Brain microvascular endothelial cell (primary cell): ENCODE results near the gene TYK2.

ENCODE experiments used
- DNase-seq: peaks from one replicate; pipeline ENCODE4 v3.0.0-alpha.2; 2020
- H3K27ac ChIP-seq: fragments of 250-450 bp; sonication (Bioruptor Pico); 2 replicates; pipeline ENCODE4 v1.5.1; 2020; ENCODE audit warnings: mild to moderate bottlenecking, moderate library complexity
- H3K27me3 ChIP-seq: fragments of 250-450 bp; sonication (Bioruptor Pico); replicated peaks from 2 replicates; pipeline ENCODE4 v1.5.1; 2020; ENCODE audit warnings: mild to moderate bottlenecking
- H3K36me3 ChIP-seq: fragments of 250-450 bp; sonication (Bioruptor Pico); replicated peaks from 2 replicates; pipeline ENCODE4 v1.5.1; 2020; ENCODE audit warnings: mild to moderate bottlenecking
- H3K4me3 ChIP-seq: 2 replicates; pipeline ENCODE4 v1.5.1; 2011; ENCODE audit warnings: low read depth, mild to moderate bottlenecking, control low read depth, low read length, moderate library complexity
- CTCF ChIP-seq: IDR thresholded peaks from 2 replicates; pipeline ENCODE4 v1.5.1; 2011; ENCODE audit warnings: low read depth, mild to moderate bottlenecking, moderate library complexity, low read length, control low read depth, inconsistent platforms; ENCODE audit errors: missing control alignments
- in situ Hi-C: cut with HindIII; loops from 2 replicates; pipeline ENCODE4 v1.10.0; 2017; ENCODE audit warnings: low sequenced_read_pairs, low pct_ligation_motif_present

The TYK2 gene

GRCh38 chr19:10418485-10419199, 38.3 kb upstream of the TYK2 start:
- Histone ChIP-seq H3K27ac (no peak overlapping the region), H3K4me3 (peak overlapping the region; percentile 57), H3K36me3 (no peaks in the 10 kb centered on the region), H3K27me3 (no peaks in the 10 kb centered on the region)
- peak; percentile 35 for TF ChIP-seq CTCF
- in situ Hi-C loops: no loop called here
- no peak for DNase-seq

GRCh38 chr19:10418235-10418484, 37.8 kb upstream of the TYK2 start:
- Histone ChIP-seq H3K36me3 (no peaks in the 10 kb centered on the region), H3K27ac (no peak overlapping the region), H3K27me3 (no peaks in the 10 kb centered on the region), H3K4me3 (no peak overlapping the region)
- DNase-seq: no peak
- TF ChIP-seq CTCF: no peak
- in situ Hi-C loops: no loop called here

- no peak overlapping the region for H3K27ac ChIP-seq
- no peak for TF ChIP-seq CTCF
- no peak for DNase-seq
- no peak overlapping the region for H3K4me3 ChIP-seq
- no peaks in the 10 kb centered on the region for H3K36me3 ChIP-seq
- in situ Hi-C loops: no loop called here
- H3K27me3 ChIP-seq: no peaks in the 10 kb centered on the region
Measured at GRCh38 chr19:10417541-10418234, 37.3 kb upstream of the TYK2 start.

- H3K27me3 ChIP-seq: no peaks in the 10 kb centered on the region
- DNase-seq: peak; percentile 80
Measured at GRCh38 chr19:10416380-10417257, 36.2 kb upstream of the TYK2 start.

GRCh38 chr19:10416083-10416379, 35.7 kb upstream of the TYK2 start:
- in situ Hi-C loops: no loop called here
- no peak overlapping the region for H3K27ac ChIP-seq

More at GRCh38 chr19:10416380-10417257, 36.2 kb upstream of the TYK2 start:
- peak; percentile 72 for TF ChIP-seq CTCF
- no peaks in the 10 kb centered on the region for H3K36me3 ChIP-seq
- no peak overlapping the region for H3K27ac ChIP-seq
- H3K4me3 ChIP-seq: peak overlapping the region; percentile 64
- in situ Hi-C loops: no loop called here

More at GRCh38 chr19:10416083-10416379, 35.7 kb upstream of the TYK2 start:
- no peak for DNase-seq
- no peak for TF ChIP-seq CTCF
- Histone ChIP-seq H3K4me3 (peak overlapping the region; percentile 64), H3K36me3 (no peaks in the 10 kb centered on the region), H3K27me3 (no peaks in the 10 kb centered on the region)
